Breast epithelium (tissue), 4 donors: Measurements from ENCODE around the gene PEAK1. TPM values are rescaled to one million over a fixed set of nuclear protein-coding genes. Genes with fewer than 3 reads are reported as not detected.

Experiments used
- DNase-seq, 2 donors: peaks; one replicate each; pipeline ENCODE4 v3.0.0-alpha.2; 2019; ENCODE audit warnings: low spot score in 2 of 2
- H3K27ac ChIP-seq, 2 donors: fragments of 200-600 bp; sonication (generic) in 1 of 2; one replicate each; pipeline ENCODE4 v1.5.1; 2016 to 2019; ENCODE audit warnings: mild to moderate bottlenecking in 1 of 2
- H3K27me3 ChIP-seq, 2 donors: fragments of 200-600 bp; sonication (generic) in 1 of 2; one replicate each; pipeline versions ENCODE4 v1.5.1 to v1.6.0; 2017 to 2019; ENCODE audit warnings: control low read depth in 1 of 2, mild to moderate bottlenecking in 1 of 2
- H3K36me3 ChIP-seq: fragments of 200-600 bp; one replicate; pipeline ENCODE4 v1.5.1; 2019
- H3K4me1 ChIP-seq, 2 donors: fragments of 200-600 bp; sonication (generic); one replicate each; pipeline ENCODE4 v1.5.1; 2016 to 2019; ENCODE audit warnings: control low read depth in 1 of 2
- H3K4me3 ChIP-seq, 3 donors: fragments of 200-600 bp; sonication (generic); 1 replicate in 2 of 3; 2 replicates in 1 of 3; pipeline ENCODE4 v1.5.1; 2016 to 2019; ENCODE audit warnings: mild to moderate bottlenecking in 3 of 3, moderate library complexity in 2 of 3
- H3K9me3 ChIP-seq, 2 donors: fragments of 200-600 bp; sonication (generic) in 1 of 2; one replicate each; pipeline ENCODE4 v1.5.1; 2016 to 2019; ENCODE audit warnings: control low read depth in 1 of 2
- POLR2A ChIP-seq: fragments of 450-650 bp; IDR thresholded peaks from one replicate; pipeline ENCODE4 v1.6.1; 2016; ENCODE audit warnings: antibody characterized with exemption, mild to moderate bottlenecking, moderate library complexity
- POLR2AphosphoS5 ChIP-seq, 3 donors: sonication (generic); formaldehyde crosslinking; IDR thresholded peaks; one replicate each; pipeline ENCODE4 v1.6.1; 2017; ENCODE audit warnings: antibody characterized with exemption in 3 of 3
- intact Hi-C: fragments of 100-400 bp; cut with DNase I; formaldehyde crosslinking; loops from one replicate; pipeline ENCODE4 v1.15.1; 2023; ENCODE audit warnings: low total_unique reads
- total RNA-seq, 3 donors: library from RNA; depleted of rRNA; stranded (reverse); fragments of >200 nt; gene quantifications; one replicate each; pipeline ENCODE4 v1.1.0, GENCODE V29; 2016
- TF ChIP-seq, protein P1 (sequence below), 3 donors: fragments of 450-650 bp; IDR thresholded peaks; one replicate each; pipeline ENCODE4 v1.5.1; 2016 to 2017; ENCODE audit warnings: antibody characterized with exemption in 3 of 3, mild to moderate bottlenecking in 3 of 3, moderate library complexity in 3 of 3

Gene PEAK1
- total RNA-seq, 3 donors from 2014 or later: 48.5 to 99.5 (median 55.2) TPM

DNA sequence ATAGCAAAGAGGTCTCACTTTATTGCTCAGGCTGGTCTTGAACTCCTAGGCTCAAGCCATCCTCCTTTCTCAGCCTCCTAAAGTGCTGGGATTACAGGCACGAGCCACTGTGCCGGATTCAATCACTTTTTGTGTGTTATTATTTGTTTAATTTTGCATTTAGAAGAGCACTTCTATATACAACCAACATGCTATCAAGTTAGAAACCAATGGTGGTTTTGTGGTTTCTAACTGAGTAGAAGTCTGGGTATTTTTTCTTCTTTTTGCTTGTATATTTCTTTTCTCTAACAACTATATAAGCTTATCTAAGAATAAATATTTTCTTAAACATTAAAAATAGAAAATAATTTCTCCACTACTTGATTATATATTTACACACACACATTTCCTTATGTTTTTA is 86.7 kb downstream of the PEAK1 start:
- TF ChIP-seq POLR2AphosphoS5 (IDR thresholded peaks at IDR 0.05) (no peak), POLR2A (no peak)
- no peaks in the 10 kb centered on the region for H3K36me3 ChIP-seq
- intact Hi-C loops: no loop called here
- no peak overlapping the region for H3K4me3 ChIP-seq
- H3K27me3 ChIP-seq: no peaks in the 10 kb centered on the region
- no peak overlapping the region for H3K27ac ChIP-seq
- H3K9me3 ChIP-seq: no peaks in the 10 kb centered on the region
- DNase-seq: no peak
- H3K4me1 ChIP-seq: no peaks in the 10 kb centered on the region

DNA sequence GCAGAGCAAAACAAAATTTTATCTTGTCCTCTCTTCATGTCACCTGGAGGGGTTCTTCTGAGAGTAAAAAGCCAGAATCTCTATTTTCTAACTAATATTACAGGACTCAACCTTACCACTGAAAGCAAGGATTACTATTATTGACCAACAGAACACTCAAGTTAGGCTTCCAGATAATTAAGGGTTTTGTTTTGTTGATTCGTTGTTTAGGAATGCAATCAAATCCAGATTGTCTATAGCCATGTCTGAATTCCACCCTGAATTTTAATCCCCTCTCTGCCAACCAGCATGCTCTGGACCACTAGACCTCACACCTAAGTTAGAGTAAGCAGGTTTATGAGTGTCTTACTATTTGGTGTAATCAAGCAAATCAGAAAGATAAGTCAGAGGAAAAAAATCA is 90.7 kb downstream of the PEAK1 start:
- H3K9me3 ChIP-seq: no peaks in the 10 kb centered on the region
- no peak for DNase-seq
- H3K36me3 ChIP-seq: no peaks in the 10 kb centered on the region
- no peak overlapping the region for H3K27ac ChIP-seq
- H3K4me1 ChIP-seq: no peaks in the 10 kb centered on the region
- TF ChIP-seq POLR2AphosphoS5 (IDR thresholded peaks at IDR 0.05): no peak
- H3K4me3 ChIP-seq: no peak overlapping the region
- intact Hi-C loops: no loop called here
- H3K27me3 ChIP-seq: no peaks in the 10 kb centered on the region

- no peaks in the 10 kb centered on the region for H3K9me3 ChIP-seq
- H3K4me1 ChIP-seq: no peaks in the 10 kb centered on the region
- intact Hi-C loops: no loop called here
- no peak overlapping the region for H3K4me3 ChIP-seq
- TF ChIP-seq POLR2AphosphoS5 (IDR thresholded peaks at IDR 0.05): no peak
- TF ChIP-seq POLR2A: no peak
- TF ChIP-seq, protein P1, sequence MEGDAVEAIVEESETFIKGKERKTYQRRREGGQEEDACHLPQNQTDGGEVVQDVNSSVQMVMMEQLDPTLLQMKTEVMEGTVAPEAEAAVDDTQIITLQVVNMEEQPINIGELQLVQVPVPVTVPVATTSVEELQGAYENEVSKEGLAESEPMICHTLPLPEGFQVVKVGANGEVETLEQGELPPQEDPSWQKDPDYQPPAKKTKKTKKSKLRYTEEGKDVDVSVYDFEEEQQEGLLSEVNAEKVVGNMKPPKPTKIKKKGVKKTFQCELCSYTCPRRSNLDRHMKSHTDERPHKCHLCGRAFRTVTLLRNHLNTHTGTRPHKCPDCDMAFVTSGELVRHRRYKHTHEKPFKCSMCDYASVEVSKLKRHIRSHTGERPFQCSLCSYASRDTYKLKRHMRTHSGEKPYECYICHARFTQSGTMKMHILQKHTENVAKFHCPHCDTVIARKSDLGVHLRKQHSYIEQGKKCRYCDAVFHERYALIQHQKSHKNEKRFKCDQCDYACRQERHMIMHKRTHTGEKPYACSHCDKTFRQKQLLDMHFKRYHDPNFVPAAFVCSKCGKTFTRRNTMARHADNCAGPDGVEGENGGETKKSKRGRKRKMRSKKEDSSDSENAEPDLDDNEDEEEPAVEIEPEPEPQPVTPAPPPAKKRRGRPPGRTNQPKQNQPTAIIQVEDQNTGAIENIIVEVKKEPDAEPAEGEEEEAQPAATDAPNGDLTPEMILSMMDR (IDR thresholded peaks at IDR 0.05): no peak
- no peaks in the 10 kb centered on the region for H3K36me3 ChIP-seq
- no peaks in the 10 kb centered on the region for H3K27me3 ChIP-seq
- no peak overlapping the region for H3K27ac ChIP-seq
- no peak for DNase-seq
These were observed 91.9 kb downstream of the PEAK1 start for GRCh38 chr15:77327844-77328529.

- Histone ChIP-seq H3K27ac (no peak overlapping the region), H3K27me3 (no peaks in the 10 kb centered on the region), H3K4me3 (no peak overlapping the region), H3K4me1 (no peaks in the 10 kb centered on the region), H3K36me3 (no peaks in the 10 kb centered on the region), H3K9me3 (no peaks in the 10 kb centered on the region)
- intact Hi-C loops: no loop called here
- TF ChIP-seq POLR2AphosphoS5 (IDR thresholded peaks at IDR 0.05) (no peak), POLR2A (no peak)
- TF ChIP-seq, protein P1 (IDR thresholded peaks at IDR 0.05): no peak
- DNase-seq: no peak
These were observed 92.7 kb downstream of the PEAK1 start for GRCh38 chr15:77327168-77327567.

DNA sequence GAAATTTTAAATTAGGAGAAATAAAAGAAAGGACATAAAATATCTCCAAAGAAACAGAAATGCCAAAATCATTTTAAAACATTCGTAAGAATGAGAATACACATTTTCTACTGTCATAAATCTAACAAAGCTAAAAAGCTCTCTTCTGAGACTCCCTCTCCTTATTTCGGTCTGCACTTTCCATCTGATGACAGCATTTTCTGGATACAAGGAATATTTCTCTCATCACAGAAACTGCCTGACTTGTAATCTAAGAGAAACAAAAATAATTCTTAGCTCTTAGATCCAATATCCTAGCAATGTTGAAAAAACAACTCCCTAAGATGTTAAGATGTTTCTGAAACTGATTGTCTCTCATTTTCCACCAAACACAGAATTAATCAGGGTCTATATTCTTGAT is 93.5 kb downstream of the PEAK1 start:
- Histone ChIP-seq H3K27me3 (no peaks in the 10 kb centered on the region), H3K4me1 (no peaks in the 10 kb centered on the region), H3K27ac (no peak overlapping the region), H3K9me3 (no peaks in the 10 kb centered on the region), H3K36me3 (no peaks in the 10 kb centered on the region), H3K4me3 (no peak overlapping the region)
- no peak for DNase-seq
- TF ChIP-seq POLR2AphosphoS5 (IDR thresholded peaks at IDR 0.05): no peak
- no peak for TF ChIP-seq POLR2A
- TF ChIP-seq, protein P1 (IDR thresholded peaks at IDR 0.05): no peak
- intact Hi-C loops: no loop called here

GRCh38 chr15:77312523-77312922 is 107.4 kb downstream of the PEAK1 start:
- TF ChIP-seq, protein P1 (IDR thresholded peaks at IDR 0.05): no peak
- TF ChIP-seq POLR2A (no peak), POLR2AphosphoS5 (IDR thresholded peaks at IDR 0.05) (no peak)
- intact Hi-C loops: no loop called here

More at GRCh38 chr15:77312523-77312922, 107.4 kb downstream of the PEAK1 start:
- no peaks in the 10 kb centered on the region for H3K4me1 ChIP-seq
- no peaks in the 10 kb centered on the region for H3K9me3 ChIP-seq
- no peak overlapping the region for H3K4me3 ChIP-seq
- H3K27me3 ChIP-seq: no peaks in the 10 kb centered on the region
- DNase-seq: no peak
- H3K27ac ChIP-seq: no peak overlapping the region
- H3K36me3 ChIP-seq: no peaks in the 10 kb centered on the region
